Transverse colon (tissue), 4 donors: ENCODE measurements around the gene TFCP2L1. TPM values are rescaled to one million over a fixed set of nuclear protein-coding genes. Genes with fewer than 3 reads are reported as not detected.

Experiments
- DNase-seq: peaks from one replicate; pipeline ENCODE4 v3.0.0-alpha.2; 2019
- H3K27ac ChIP-seq, 4 donors: fragments of 200-600 bp; sonication (generic); 2 replicates each; pipeline ENCODE4 v1.5.1; 2016 to 2018; ENCODE audit warnings: inconsistent platforms in 4 of 4
- H3K27me3 ChIP-seq: fragments of 200-600 bp; sonication (generic); 2 replicates; pipeline ENCODE4 v1.5.1; 2017; ENCODE audit warnings: inconsistent platforms
- H3K36me3 ChIP-seq, 4 donors: fragments of 200-600 bp; sonication (generic); 2 replicates each; pipeline ENCODE4 v1.5.1; 2017 to 2019; ENCODE audit warnings: inconsistent platforms in 4 of 4
- H3K4me1 ChIP-seq, 4 donors: fragments of 200-600 bp; sonication (generic); 2 replicates each; pipeline ENCODE4 v1.5.1; 2017 to 2020; ENCODE audit warnings: inconsistent platforms in 4 of 4
- H3K4me3 ChIP-seq, 4 donors: fragments of 200-600 bp; sonication (generic); 1 replicate in 1 of 4; 2 replicates in 3 of 4; pipeline versions ENCODE4 v1.5.1 to v1.6.1; 2017 to 2019; ENCODE audit warnings: inconsistent platforms in 4 of 4
- H3K9me3 ChIP-seq, 2 donors: fragments of 200-600 bp; sonication (generic); 2 replicates each; pipeline ENCODE4 v1.5.1; 2017 to 2019; ENCODE audit warnings: inconsistent platforms in 2 of 2
- EP300 ChIP-seq: sonication (generic); formaldehyde crosslinking; IDR thresholded peaks from one replicate; pipeline ENCODE4 v1.6.1; 2017; ENCODE audit warnings: antibody characterized with exemption, low read depth
- POLR2A ChIP-seq: fragments of 450-650 bp; IDR thresholded peaks from one replicate; pipeline ENCODE4 v1.6.1; 2016; ENCODE audit warnings: antibody characterized with exemption, mild to moderate bottlenecking, moderate library complexity
- POLR2AphosphoS5 ChIP-seq, 3 donors: sonication (generic); formaldehyde crosslinking; IDR thresholded peaks; one replicate each; pipeline ENCODE4 v1.6.1; 2016; ENCODE audit warnings: antibody characterized with exemption in 3 of 3
- WGBS, 2 donors: methylation state at CpG; one replicate each; pipeline ENCODE4 v1.1.5; 2018; ENCODE audit warnings: low coverage in 1 of 2; 5-methylcytosine and 5-hydroxymethylcytosine counted together
- in situ Hi-C, 4 donors: fragments of 200-750 bp; cut with MboI; loops; one replicate each; pipeline versions ENCODE4 v1.15.0 to v1.15.1; 2017; ENCODE audit warnings: low sequenced_read_pairs in 3 of 4, low pct_ligation_motif_present in 1 of 4, low pct_unique_long_range_greater_than_20kb in 1 of 4
- intact Hi-C: fragments of 100-400 bp; cut with DNase I; formaldehyde crosslinking; loops from one replicate; pipeline ENCODE4 v1.15.1; 2023; ENCODE audit warnings: low total_unique reads
- total RNA-seq, 4 donors: library from RNA; depleted of rRNA; stranded (reverse); fragments of >200 nt; gene quantifications; one replicate each; pipeline ENCODE4 v1.1.0, GENCODE V29; 2016
- TF ChIP-seq, protein P1 (sequence below), 5 experiments: fragments of 200-600 bp in 3 of 5; fragments of 450-650 bp in 2 of 5; sonication (generic) in 3 of 5; IDR thresholded peaks; 1 replicate in 2 of 5; 2 replicates in 3 of 5; pipeline ENCODE4 v1.5.1; 2016 to 2017; ENCODE audit warnings: antibody characterized with exemption in 5 of 5, inconsistent platforms in 3 of 5, mild to moderate bottlenecking in 2 of 5, moderate library complexity in 1 of 5

Gene TFCP2L1
- total RNA-seq, 4 donors from 2014 or later = 52.7 to 167 (median 146) TPM

DNA sequence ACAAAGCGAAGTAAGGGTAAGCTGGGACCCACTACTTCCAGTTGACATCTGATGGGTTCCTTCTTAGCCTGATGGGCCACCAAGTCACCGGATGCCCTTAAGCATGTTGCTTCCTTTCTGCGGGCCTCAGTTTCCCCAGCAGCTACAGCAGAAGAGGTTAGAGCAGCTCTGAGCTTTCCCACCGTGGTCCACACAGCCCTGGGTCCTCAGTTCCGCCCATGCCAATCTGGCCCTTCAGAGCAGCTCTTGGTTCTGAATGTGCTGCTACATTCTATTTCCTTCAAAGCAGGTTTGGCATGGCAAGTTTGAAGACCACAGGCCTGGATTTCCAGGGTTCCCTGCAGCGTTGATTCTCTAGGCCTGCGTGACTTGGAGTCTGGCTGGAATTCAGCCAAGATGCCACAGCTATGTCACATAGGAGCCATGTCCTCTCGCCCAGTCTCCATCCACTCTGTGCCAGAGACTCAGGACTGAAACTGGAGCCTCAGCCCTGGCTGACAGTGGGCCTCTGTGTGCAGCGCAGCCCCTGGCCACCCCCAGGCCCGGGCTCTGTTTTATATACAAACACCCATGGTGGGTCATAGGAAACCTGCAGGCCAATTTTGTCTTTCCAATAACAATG lies 79.6 kb downstream of the TFCP2L1 start:
- peaks cover 3 to 29% (median 19%) of the 10 kb centered on the region in 4 donors for H3K4me1 ChIP-seq
- no peak overlapping the region for H3K4me3 ChIP-seq
- TF ChIP-seq EP300 = no peak
- H3K36me3 ChIP-seq = no peaks in the 10 kb centered on the region
- no peaks in the 10 kb centered on the region for H3K27me3 ChIP-seq
- H3K9me3 ChIP-seq = no peaks in the 10 kb centered on the region
- intact Hi-C loops (no loop called here), in situ Hi-C loops (no loop called here)
- H3K27ac ChIP-seq = no peak overlapping the region
- WGBS, 2 donors = 78 to 92% methylated on average over 2 to 10 of the region's 10 CpGs
- no peak for DNase-seq

DNA sequence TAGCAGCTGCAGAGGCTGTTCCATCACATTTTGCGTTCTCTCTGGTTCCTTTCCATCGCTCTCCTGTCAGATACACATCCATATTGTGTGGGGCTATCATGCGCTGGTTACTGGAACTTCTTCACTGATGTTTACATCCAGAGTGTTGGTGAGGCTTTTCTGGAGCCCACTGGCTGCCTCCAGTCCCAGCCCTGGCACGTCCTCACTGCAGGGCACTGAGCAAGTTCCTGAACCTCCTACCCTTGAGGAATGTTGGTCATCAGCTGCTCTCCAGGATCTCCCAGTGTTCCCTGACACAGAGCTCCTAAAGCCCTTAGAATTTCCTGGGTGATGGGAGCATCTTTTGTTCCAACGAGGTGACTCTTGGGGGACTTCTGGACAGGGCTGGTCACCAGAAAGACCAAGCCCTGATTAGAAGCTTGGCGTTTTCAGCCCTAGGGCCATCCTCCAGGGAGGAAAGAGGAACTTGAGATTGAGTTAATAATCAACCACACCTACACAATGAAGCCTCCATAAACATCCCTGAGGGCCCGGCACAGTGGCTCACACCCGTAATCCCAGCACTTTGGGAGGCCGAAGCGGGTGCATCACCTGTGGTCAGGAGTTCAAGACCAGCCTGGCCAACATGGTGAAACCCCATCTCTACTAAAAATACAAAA lies 81.3 kb downstream of the TFCP2L1 start:
- no peak for TF ChIP-seq POLR2A
- TF ChIP-seq EP300 = no peak
- TF ChIP-seq, protein P1, sequence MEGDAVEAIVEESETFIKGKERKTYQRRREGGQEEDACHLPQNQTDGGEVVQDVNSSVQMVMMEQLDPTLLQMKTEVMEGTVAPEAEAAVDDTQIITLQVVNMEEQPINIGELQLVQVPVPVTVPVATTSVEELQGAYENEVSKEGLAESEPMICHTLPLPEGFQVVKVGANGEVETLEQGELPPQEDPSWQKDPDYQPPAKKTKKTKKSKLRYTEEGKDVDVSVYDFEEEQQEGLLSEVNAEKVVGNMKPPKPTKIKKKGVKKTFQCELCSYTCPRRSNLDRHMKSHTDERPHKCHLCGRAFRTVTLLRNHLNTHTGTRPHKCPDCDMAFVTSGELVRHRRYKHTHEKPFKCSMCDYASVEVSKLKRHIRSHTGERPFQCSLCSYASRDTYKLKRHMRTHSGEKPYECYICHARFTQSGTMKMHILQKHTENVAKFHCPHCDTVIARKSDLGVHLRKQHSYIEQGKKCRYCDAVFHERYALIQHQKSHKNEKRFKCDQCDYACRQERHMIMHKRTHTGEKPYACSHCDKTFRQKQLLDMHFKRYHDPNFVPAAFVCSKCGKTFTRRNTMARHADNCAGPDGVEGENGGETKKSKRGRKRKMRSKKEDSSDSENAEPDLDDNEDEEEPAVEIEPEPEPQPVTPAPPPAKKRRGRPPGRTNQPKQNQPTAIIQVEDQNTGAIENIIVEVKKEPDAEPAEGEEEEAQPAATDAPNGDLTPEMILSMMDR (IDR thresholded peaks at IDR 0.05) = no peak
- TF ChIP-seq POLR2AphosphoS5 (IDR thresholded peaks at IDR 0.05) = no peak
- intact Hi-C loops = no loop called here
- Histone ChIP-seq H3K9me3 (no peaks in the 10 kb centered on the region), H3K27ac (peak overlapping the region; percentile 51 to 56 (median 55)), H3K27me3 (no peaks in the 10 kb centered on the region), H3K4me3 (no peak overlapping the region), H3K36me3 (no peaks in the 10 kb centered on the region), H3K4me1 (peaks cover 3 to 22% (median 16%) of the 10 kb centered on the region in 4 donors)
- in situ Hi-C loops = no loop called here
- 63% methylated on average over 1 to 10 of the region's 10 CpGs for WGBS, 2 donors
- peak; percentile 59 for DNase-seq

DNA sequence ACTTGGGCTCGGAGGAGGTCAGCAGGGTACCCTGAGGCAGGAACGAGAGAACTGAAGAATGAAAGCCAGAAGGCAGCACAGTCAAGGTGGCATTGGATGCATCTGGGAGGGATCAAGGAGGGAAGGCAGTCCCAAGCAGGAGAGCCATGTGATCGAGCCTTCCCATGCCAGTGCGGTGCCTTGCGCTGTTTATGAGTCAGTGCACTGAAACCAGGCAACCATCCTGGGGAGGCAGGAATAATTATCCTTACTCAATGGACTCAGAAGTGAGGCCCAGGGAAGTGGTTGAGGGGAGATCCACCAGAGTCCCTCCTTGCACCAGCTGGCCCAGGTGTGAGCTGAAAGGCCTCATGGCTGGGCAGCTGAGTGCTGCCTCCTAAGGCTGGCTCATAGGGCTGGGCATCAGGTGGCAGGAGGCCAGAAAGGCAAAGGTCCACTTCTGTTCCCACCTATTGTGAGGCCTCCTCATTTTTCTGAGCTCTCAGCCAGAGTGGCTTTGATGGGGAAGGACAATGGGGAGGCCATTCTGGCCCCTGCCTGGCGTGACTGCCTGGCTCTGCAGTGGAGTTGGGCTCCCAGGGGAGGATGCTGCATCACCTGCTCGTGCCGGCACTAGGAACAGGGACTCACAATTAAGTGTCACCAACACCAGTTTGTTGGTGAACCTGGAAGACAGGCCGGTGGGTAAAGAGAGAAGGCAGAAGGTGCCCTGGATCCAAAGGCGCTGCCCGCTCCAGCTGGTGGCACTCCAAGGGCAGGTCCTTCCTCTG lies 82.3 kb downstream of the TFCP2L1 start:
- Histone ChIP-seq H3K4me3 (no peak overlapping the region), H3K27me3 (no peaks in the 10 kb centered on the region), H3K27ac (peak overlapping the region; percentile 51 to 56 (median 55)), H3K9me3 (no peaks in the 10 kb centered on the region), H3K36me3 (no peaks in the 10 kb centered on the region), H3K4me1 (peaks cover 3 to 29% (median 20%) of the 10 kb centered on the region in 4 donors)
- intact Hi-C loops = no loop called here
- DNase-seq = peak; percentile 74
- in situ Hi-C loops = no loop called here
- TF ChIP-seq, protein P1 (IDR thresholded peaks at IDR 0.05) = no peak
- TF ChIP-seq EP300 = no peak
- peak in 2 of 3 donors; percentile 10 to 61 for TF ChIP-seq POLR2AphosphoS5 (IDR thresholded peaks at IDR 0.05)
- TF ChIP-seq POLR2A = peak; percentile 21
- 86% methylated on average over 11 of the region's 11 CpGs; no CpG with 5 or more reads in 1 of the 2 donors for WGBS, 2 donors

DNA sequence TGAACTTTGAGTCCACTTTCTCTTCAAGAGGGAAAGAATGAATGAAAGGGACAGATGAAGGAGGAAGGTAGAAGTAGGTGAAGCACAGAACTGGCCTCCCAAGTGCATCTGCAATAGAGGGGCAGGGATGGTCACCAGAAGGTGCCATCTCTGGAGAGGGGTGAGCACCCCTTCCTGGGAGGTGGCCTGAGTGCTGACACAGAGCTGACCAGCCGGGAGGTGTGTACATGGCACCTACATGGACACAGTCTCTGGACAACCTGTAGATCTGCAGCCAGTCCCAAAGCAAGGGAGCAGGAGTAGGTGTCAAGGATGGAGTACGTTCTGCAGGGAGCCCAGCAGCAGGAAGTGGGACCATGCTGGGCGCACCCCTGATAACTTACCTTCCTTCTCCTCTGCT lies 83.2 kb downstream of the TFCP2L1 start:
- Histone ChIP-seq H3K4me3 (no peak overlapping the region), H3K27me3 (no peaks in the 10 kb centered on the region), H3K36me3 (no peaks in the 10 kb centered on the region), H3K27ac (no peak overlapping the region), H3K9me3 (no peaks in the 10 kb centered on the region), H3K4me1 (peaks cover 5 to 39% (median 25%) of the 10 kb centered on the region in 4 donors)
- 73 to 100% methylated on average over 1 to 3 of the region's 3 CpGs for WGBS, 2 donors
- no peak for DNase-seq
- in situ Hi-C loops = no loop called here
- TF ChIP-seq, protein P1 (IDR thresholded peaks at IDR 0.05) = no peak
- TF ChIP-seq POLR2AphosphoS5 (IDR thresholded peaks at IDR 0.05) (no peak), POLR2A (no peak), EP300 (no peak)
- intact Hi-C loops = no loop called here
